IMR-90 (cell line): ENCODE data around the gene ZFAND6. TPM values are rescaled to one million over a fixed set of nuclear protein-coding genes. Genes with fewer than 3 reads are reported as not detected.

Source experiments
- ATAC-seq: fragments of 200-7000 bp; cut with Tn5 transposase; 2 replicates; pipeline ENCODE4 v1.9.1; 2020; ENCODE audit warnings: low read depth, mild to moderate bottlenecking, moderate library complexity
- BruUV-seq: library from RNA; stranded (reverse); fragments of 400-500 nt; replicated peaks from 2 replicates; lab custom pipeline; 2021; lab: Mats Ljungman, UMichigan
- CTCF ChIA-PET: fragments of 300-600 bp; formaldehyde crosslinking; extraction: SDS; loops from one replicate; lab custom pipeline; 2021; ENCODE audit warnings: antibody characterized with exemption; lab: Yijun Ruan, JAX
- POLR2A ChIA-PET: fragments of 300-600 bp; sonication (Branson Sonifier 250); formaldehyde crosslinking; loops from one replicate; lab custom pipeline; 2022; ENCODE audit warnings: antibody characterized with exemption; ENCODE audit not compliant: unreplicated experiment; lab: Charles Lee
- DNase-seq: peaks from one replicate; pipeline ENCODE4 v3.0.0; 2013
- H2AFZ ChIP-seq: replicated peaks from 2 replicates; pipeline ENCODE3; 2013; ENCODE audit warnings: low read length, mild to moderate bottlenecking; ENCODE audit not compliant: poor library complexity
- H2AK5ac ChIP-seq: 2 replicates; pipeline ENCODE4 v1.6.1; 2013; ENCODE audit warnings: low read depth, low read length, inconsistent platforms
- H2AK9ac ChIP-seq: replicated peaks from 2 replicates; pipeline ENCODE3; 2013; ENCODE audit warnings: mild to moderate bottlenecking, low read depth, low read length, moderate library complexity; ENCODE audit not compliant: poor library complexity
- H2BK120ac ChIP-seq: 2 replicates; pipeline ENCODE4 v1.6.1; 2013; ENCODE audit warnings: low read depth, low read length, inconsistent platforms
- H2BK15ac ChIP-seq: 3 replicates; pipeline ENCODE4 v1.6.1; 2013; ENCODE audit warnings: low read depth, low read length, inconsistent platforms
- H2BK20ac ChIP-seq: 2 replicates; pipeline ENCODE4 v1.6.1; 2013; ENCODE audit warnings: low read depth, mild to moderate bottlenecking, inconsistent platforms, low read length, moderate library complexity
- H2BK5ac ChIP-seq: 2 replicates; pipeline ENCODE4 v1.6.1; 2013; ENCODE audit warnings: mild to moderate bottlenecking, low read depth, low read length, inconsistent platforms; ENCODE audit not compliant: poor library complexity, severe bottlenecking
- H3K14ac ChIP-seq: replicated peaks from 2 replicates; pipeline ENCODE4 v1.6.1; 2013; ENCODE audit warnings: low read depth, low read length, inconsistent platforms
- H3K18ac ChIP-seq: 2 replicates; pipeline ENCODE4 v1.6.1; 2013; ENCODE audit warnings: low read depth, low read length, control low read depth
- H3K23ac ChIP-seq: 2 replicates; pipeline ENCODE4 v1.6.1; 2013; ENCODE audit warnings: low read depth, low read length, inconsistent platforms
- H3K27ac ChIP-seq: 2 replicates; pipeline ENCODE4 v1.5.1; 2013; ENCODE audit warnings: mild to moderate bottlenecking, control low read depth, low read length; ENCODE audit not compliant: insufficient read depth
- H3K27me3 ChIP-seq: 2 replicates; pipeline ENCODE4 v1.6.1; 2013; ENCODE audit warnings: low read length; ENCODE audit not compliant: control insufficient read depth, insufficient read depth
- H3K36me3 ChIP-seq: 2 replicates; pipeline ENCODE4 v1.6.1; 2013; ENCODE audit warnings: low read length, mixed read lengths; ENCODE audit not compliant: control insufficient read depth, insufficient read depth
- H3K4ac ChIP-seq: 2 replicates; pipeline ENCODE4 v1.6.1; 2013; ENCODE audit warnings: low read depth, low read length, inconsistent platforms
- H3K4me1 ChIP-seq: 2 replicates; pipeline ENCODE4 v1.6.1; 2013; ENCODE audit warnings: low read length, mixed read lengths; ENCODE audit not compliant: control insufficient read depth, insufficient read depth
- H3K4me2 ChIP-seq: 2 replicates; pipeline ENCODE4 v1.6.1; 2013; ENCODE audit warnings: low read depth, mild to moderate bottlenecking, control low read depth, low read length, moderate library complexity
- H3K4me3 ChIP-seq: 2 replicates; pipeline ENCODE4 v1.5.1; 2013; ENCODE audit warnings: low read depth, mild to moderate bottlenecking, control low read depth, low read length, moderate library complexity; ENCODE audit not compliant: insufficient read depth
- H3K56ac ChIP-seq: 2 replicates; pipeline ENCODE4 v1.6.1; 2013; ENCODE audit warnings: low read length, inconsistent platforms; ENCODE audit not compliant: insufficient read depth; ENCODE audit errors: extremely low read depth
- H3K79me1 ChIP-seq, 2 experiments: 2 replicates each; pipeline ENCODE4 v1.6.1; 2013; ENCODE audit warnings: low read length in 2 of 2, inconsistent platforms in 1 of 2, low read depth in 1 of 2
- H3K9ac ChIP-seq: 2 replicates; pipeline ENCODE4 v1.6.1; 2013; ENCODE audit warnings: low read depth, low read length, control low read depth
- H3K9me1 ChIP-seq: 2 replicates; pipeline ENCODE4 v1.6.1; 2013; ENCODE audit warnings: low read length, inconsistent platforms; ENCODE audit not compliant: insufficient read depth
- H3K9me3 ChIP-seq: 2 replicates; pipeline ENCODE4 v1.6.1; 2013; ENCODE audit warnings: low read length; ENCODE audit not compliant: control insufficient read depth, insufficient read depth
- H4K20me1 ChIP-seq: 2 replicates; pipeline ENCODE4 v1.6.1; 2013; ENCODE audit warnings: low read length, inconsistent platforms; ENCODE audit not compliant: insufficient read depth
- H4K5ac ChIP-seq: 2 replicates; pipeline ENCODE4 v1.6.1; 2013; ENCODE audit warnings: mild to moderate bottlenecking, low read depth, low read length, control low read depth
- H4K8ac ChIP-seq, 2 experiments: 2 replicates each; pipeline ENCODE4 v1.6.1; 2013; ENCODE audit warnings: low read depth in 2 of 2, low read length in 2 of 2, control low read depth in 1 of 2, inconsistent platforms in 1 of 2
- H4K91ac ChIP-seq: 2 replicates; pipeline ENCODE4 v1.6.1; 2013; ENCODE audit warnings: low read depth, low read length, inconsistent platforms; ENCODE audit not compliant: insufficient read depth
- CHD1 ChIP-seq: IDR thresholded peaks from 2 replicates; pipeline ENCODE4 v1.6.1; 2012; ENCODE audit warnings: low read depth, low read length, improper control_type of control experiment
- CTCF ChIP-seq: conservative IDR thresholded peaks from 2 replicates; pipeline ENCODE4 v1.5.1; 2012; ENCODE audit warnings: mild to moderate bottlenecking, low read depth, low read length, improper control_type of control experiment
- MAFK ChIP-seq: IDR thresholded peaks from 2 replicates; pipeline ENCODE4 v1.6.1; 2012; ENCODE audit warnings: low read depth, low read length, improper control_type of control experiment
- RCOR1 ChIP-seq: IDR thresholded peaks from 2 replicates; pipeline ENCODE4 v1.6.1; 2012; ENCODE audit warnings: mild to moderate bottlenecking, low read length, improper control_type of control experiment; ENCODE audit not compliant: insufficient replicate concordance
- USF2 ChIP-seq: fragments of 150-350 bp; IDR thresholded peaks from 2 replicates; pipeline ENCODE4 v1.6.1; 2017; ENCODE audit warnings: mild to moderate bottlenecking, antibody characterized with exemption, low read length, low read depth
- WGBS, 2 experiments: methylation state at CpG; one replicate each; pipeline versions ENCODE4 v1.1.5 to v1.1.7; 2013; ENCODE audit warnings: missing lambda C conversion rate in 2 of 2; ENCODE audit not compliant: insufficient read length in 1 of 2; ENCODE audit errors: extremely low coverage in 2 of 2; 5-methylcytosine and 5-hydroxymethylcytosine counted together
- dilution Hi-C: fragments of 300-500 bp; cut with HindIII; formaldehyde crosslinking; loops from one replicate; pipeline ENCODE4 v1.14.3; 2018; ENCODE audit warnings: low sequenced_read_pairs; ENCODE audit not compliant: unreplicated experiment
- in situ Hi-C: fragments of 300-500 bp; cut with MboI; formaldehyde crosslinking; loops from 3 replicates; pipeline ENCODE4 v1.14.3; 2019; ENCODE audit warnings: low sequenced_read_pairs, inconsistent platforms, mixed read lengths
- intact Hi-C: fragments of 100-400 bp; cut with micrococcal nuclease; formaldehyde crosslinking; loops from 2 replicates; pipeline ENCODE4 v1.10.0; 2022
- polyA plus RNA-seq, 3 experiments: library from polyadenylated mRNA; depleted of rRNA; stranded (reverse); fragments of >200 nt; gene quantifications; 2 replicates each; pipeline ENCODE4 v1.2.3, GENCODE V29; 2012; ENCODE audit warnings: low replicate concordance in 1 of 3
- total RNA-seq: library from RNA; depleted of rRNA; stranded (reverse); fragments of >200 nt; gene quantifications from 2 replicates; pipeline ENCODE4 v1.2.3, GENCODE V29; 2012

The ZFAND6 gene
- total and polyA plus RNA-seq, 2 of the 4 experiments (the other 2 are of a cell fraction): 77.5 to 96.4 TPM

DNA sequence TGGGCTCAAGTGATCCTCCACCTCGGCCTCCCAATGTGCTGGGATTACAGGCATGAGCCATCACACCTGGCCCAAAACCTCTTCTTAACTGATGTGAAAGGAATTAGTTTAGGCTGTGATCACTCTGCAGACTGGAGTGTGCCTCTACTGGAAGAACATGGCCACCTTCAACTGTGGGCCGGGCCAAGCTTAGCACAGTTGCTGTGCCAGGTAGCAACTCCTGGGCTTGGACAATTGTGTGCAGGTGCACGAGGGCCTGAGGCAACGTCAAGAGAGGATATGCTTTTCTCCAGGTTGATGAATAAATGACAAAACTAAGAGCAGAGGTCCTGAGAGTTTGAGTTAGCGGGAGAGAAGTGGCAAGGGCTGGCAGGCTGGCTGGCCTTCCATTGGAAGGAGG, 99.8 kb downstream of the ZFAND6 start:
- Histone ChIP-seq H2BK5ac (no peak overlapping the region), H3K56ac (no peak overlapping the region), H4K8ac (no peak overlapping the region), H3K27me3 (no peaks in the 10 kb centered on the region), H3K9me3 (no peaks in the 10 kb centered on the region), H2AK5ac (peak overlapping the region; percentile 26; the same call in 1 of the 2 replicates), H3K4me1 (peaks cover 27% of the 10 kb centered on the region), H2BK120ac (peak overlapping the region; percentile 91), H3K9me1 (peaks cover 28% of the 10 kb centered on the region), H2BK20ac (peak overlapping the region; percentile 84), H2AK9ac (no peak overlapping the region), H3K4ac (peak overlapping the region; percentile 93; the same call in 1 of the 2 replicates), H3K4me3 (no peak overlapping the region), H3K23ac (no peak overlapping the region), H4K20me1 (no peaks in the 10 kb centered on the region), H4K91ac (peak overlapping the region; percentile 89; the same call in 1 of the 2 replicates), H3K14ac (no peak overlapping the region; the same call in 1 of the 2 replicates), H3K9ac (no peak overlapping the region), H2AFZ (no peak overlapping the region), H3K18ac (no peak overlapping the region), H3K4me2 (no peak overlapping the region), H3K36me3 (peaks cover 13% of the 10 kb centered on the region), H2BK15ac (0 out of 3 replicates have a peak overlapping the region, but pooled peaks have one; percentile 64), H3K79me1 (peaks cover 11 to 36% of the 10 kb centered on the region in 2 experiments), H3K27ac (no peak overlapping the region), H4K5ac (no peak overlapping the region)
- DNase-seq: no peak
- BruUV-seq: no TSS peak
- in situ Hi-C loops (no loop called here), dilution Hi-C loops (no loop called here), intact Hi-C loops (no loop called here)
- CTCF ChIA-PET: no interaction called here
- POLR2A ChIA-PET: no interaction called here
- ATAC-seq: no peak
- TF ChIP-seq CTCF (no peak), CHD1 (no peak), RCOR1 (no peak), MAFK (no peak), USF2 (no peak)
- WGBS, 2 experiments: 100% methylated on average over 1 of the region's 5 CpGs; no CpG with 5 or more reads in 1 of the 2 experiments
